ENCODE data around the gene TBX5. TPM values are rescaled to one million over a fixed set of nuclear protein-coding genes. Genes with fewer than 3 reads are reported as not detected.

TBX5 gene
- total and polyA plus RNA-seq, 2 of the 4 experiments (the other 2 are of a cell fraction), result 13.3 to 14.7 TPM

DNA sequence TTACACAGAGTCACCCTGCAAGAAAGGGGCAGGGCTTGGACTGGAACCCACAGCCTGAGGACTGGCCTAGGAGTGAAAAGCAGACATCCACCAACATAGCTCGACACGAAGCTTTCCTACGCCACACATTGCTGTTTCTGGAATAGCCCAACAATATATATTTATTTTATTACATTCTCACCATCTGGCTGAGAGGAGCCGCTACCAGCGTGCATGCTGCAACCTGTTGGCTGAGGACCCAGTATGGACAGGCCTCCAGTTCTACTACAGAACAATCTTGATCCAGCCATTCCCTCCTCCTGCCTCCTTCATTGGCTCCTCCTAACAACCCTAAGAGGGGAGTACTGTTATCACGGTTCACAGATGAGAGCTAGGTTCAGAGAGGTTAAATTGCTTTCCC lies 35.6 kb upstream of the TBX5 start:
- no peak overlapping the region for H3K18ac ChIP-seq (ENCODE audit: low read depth, low read length)
- ChIA-PET CTCF (interaction anchor here (0.9 kb wide), 1 partner anchor 17 kb away, joined by 3 read pairs; no protein-coding TSS in a partner anchor), POLR2A (ENCODE audit: unreplicated experiment) (no interaction called here)
- H3K4me2 ChIP-seq (ENCODE audit: low read depth, low read length), result no peak overlapping the region
- H3K27me3 ChIP-seq (ENCODE audit: control insufficient read depth, insufficient read depth, low read length), result peaks cover 70% of the 10 kb centered on the region
- H3K56ac ChIP-seq (ENCODE audit: extremely low read depth, insufficient read depth, low read length), result no peak overlapping the region
- no peak overlapping the region for H2BK120ac ChIP-seq (ENCODE audit: low read depth, low read length)
- no peaks in the 10 kb centered on the region for H4K20me1 ChIP-seq (ENCODE audit: insufficient read depth, low read length)
- no peak overlapping the region for H4K5ac ChIP-seq (ENCODE audit: low read depth, low read length)
- no peak overlapping the region for H3K9ac ChIP-seq (ENCODE audit: low read depth, low read length)
- H3K27ac ChIP-seq (ENCODE audit: insufficient read depth, low read length), result no peak overlapping the region
- no peak overlapping the region for H4K91ac ChIP-seq (ENCODE audit: insufficient read depth, low read depth, low read length)
- in situ Hi-C loops (cut with MboI; ENCODE audit: low sequenced_read_pairs) (no loop called here), intact Hi-C loops (cut with micrococcal nuclease) (no loop called here), dilution Hi-C loops (cut with HindIII; ENCODE audit: low sequenced_read_pairs, unreplicated experiment) (no loop called here)
- no peak overlapping the region for H4K8ac ChIP-seq (ENCODE audit: low read depth in 2 of 2, low read length in 2 of 2)
- no peaks in the 10 kb centered on the region for H3K79me1 ChIP-seq (ENCODE audit: low read depth in 1 of 2, low read length in 2 of 2)
- no peak overlapping the region for H2BK5ac ChIP-seq (ENCODE audit: low read depth, low read length, poor library complexity, severe bottlenecking)
- DNase-seq, result no peak
- TF ChIP-seq, protein P1, sequence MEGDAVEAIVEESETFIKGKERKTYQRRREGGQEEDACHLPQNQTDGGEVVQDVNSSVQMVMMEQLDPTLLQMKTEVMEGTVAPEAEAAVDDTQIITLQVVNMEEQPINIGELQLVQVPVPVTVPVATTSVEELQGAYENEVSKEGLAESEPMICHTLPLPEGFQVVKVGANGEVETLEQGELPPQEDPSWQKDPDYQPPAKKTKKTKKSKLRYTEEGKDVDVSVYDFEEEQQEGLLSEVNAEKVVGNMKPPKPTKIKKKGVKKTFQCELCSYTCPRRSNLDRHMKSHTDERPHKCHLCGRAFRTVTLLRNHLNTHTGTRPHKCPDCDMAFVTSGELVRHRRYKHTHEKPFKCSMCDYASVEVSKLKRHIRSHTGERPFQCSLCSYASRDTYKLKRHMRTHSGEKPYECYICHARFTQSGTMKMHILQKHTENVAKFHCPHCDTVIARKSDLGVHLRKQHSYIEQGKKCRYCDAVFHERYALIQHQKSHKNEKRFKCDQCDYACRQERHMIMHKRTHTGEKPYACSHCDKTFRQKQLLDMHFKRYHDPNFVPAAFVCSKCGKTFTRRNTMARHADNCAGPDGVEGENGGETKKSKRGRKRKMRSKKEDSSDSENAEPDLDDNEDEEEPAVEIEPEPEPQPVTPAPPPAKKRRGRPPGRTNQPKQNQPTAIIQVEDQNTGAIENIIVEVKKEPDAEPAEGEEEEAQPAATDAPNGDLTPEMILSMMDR (conservative IDR thresholded peaks at IDR 0.05; ENCODE audit: low read depth, low read length), result no peak
- no peak for TF ChIP-seq RCOR1 (IDR thresholded peaks at IDR 0.05; ENCODE audit: insufficient replicate concordance, low read length)
- TF ChIP-seq RFX5 (IDR thresholded peaks at IDR 0.05; ENCODE audit: low read depth, low read length), result no peak
- no peak for TF ChIP-seq NFE2L2 (IDR thresholded peaks at IDR 0.05; ENCODE audit: low read depth, low read length)
- no peak for TF ChIP-seq FOS (IDR thresholded peaks at IDR 0.05; ENCODE audit: low read depth, low read length)
- TF ChIP-seq CEBPB (IDR thresholded peaks at IDR 0.05; ENCODE audit: low read depth, low read length), result no peak
- no peak for TF ChIP-seq MXI1 (IDR thresholded peaks at IDR 0.05; ENCODE audit: borderline replicate concordance, low read depth, low read length)
- no peak for TF ChIP-seq MAZ (IDR thresholded peaks at IDR 0.05; ENCODE audit: borderline replicate concordance, low read depth, low read length)
- TF ChIP-seq SMC3 (IDR thresholded peaks at IDR 0.05; ENCODE audit: low read depth, low read length), result no peak
- TF ChIP-seq, protein P2, sequence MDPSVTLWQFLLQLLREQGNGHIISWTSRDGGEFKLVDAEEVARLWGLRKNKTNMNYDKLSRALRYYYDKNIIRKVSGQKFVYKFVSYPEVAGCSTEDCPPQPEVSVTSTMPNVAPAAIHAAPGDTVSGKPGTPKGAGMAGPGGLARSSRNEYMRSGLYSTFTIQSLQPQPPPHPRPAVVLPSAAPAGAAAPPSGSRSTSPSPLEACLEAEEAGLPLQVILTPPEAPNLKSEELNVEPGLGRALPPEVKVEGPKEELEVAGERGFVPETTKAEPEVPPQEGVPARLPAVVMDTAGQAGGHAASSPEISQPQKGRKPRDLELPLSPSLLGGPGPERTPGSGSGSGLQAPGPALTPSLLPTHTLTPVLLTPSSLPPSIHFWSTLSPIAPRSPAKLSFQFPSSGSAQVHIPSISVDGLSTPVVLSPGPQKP (IDR thresholded peaks at IDR 0.05; ENCODE audit: borderline replicate concordance, low read depth, low read length), result no peak
- TF ChIP-seq POLR2A (IDR thresholded peaks at IDR 0.05; ENCODE audit: low read depth, low read length), result no peak
- no peak for TF ChIP-seq MAFK (IDR thresholded peaks at IDR 0.05; ENCODE audit: low read depth, low read length)
- no peak for TF ChIP-seq CHD1 (IDR thresholded peaks at IDR 0.05; ENCODE audit: low read depth, low read length)
- no peak for TF ChIP-seq RAD21 (IDR thresholded peaks at IDR 0.05; ENCODE audit: low read length)
- TF ChIP-seq, protein P3, sequence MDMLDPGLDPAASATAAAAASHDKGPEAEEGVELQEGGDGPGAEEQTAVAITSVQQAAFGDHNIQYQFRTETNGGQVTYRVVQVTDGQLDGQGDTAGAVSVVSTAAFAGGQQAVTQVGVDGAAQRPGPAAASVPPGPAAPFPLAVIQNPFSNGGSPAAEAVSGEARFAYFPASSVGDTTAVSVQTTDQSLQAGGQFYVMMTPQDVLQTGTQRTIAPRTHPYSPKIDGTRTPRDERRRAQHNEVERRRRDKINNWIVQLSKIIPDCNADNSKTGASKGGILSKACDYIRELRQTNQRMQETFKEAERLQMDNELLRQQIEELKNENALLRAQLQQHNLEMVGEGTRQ (IDR thresholded peaks at IDR 0.05; ENCODE audit: low read depth, low read length), result no peak
- no peak for TF ChIP-seq BHLHE40 (IDR thresholded peaks at IDR 0.05; ENCODE audit: low read depth, low read length)
- BruUV-seq (replicated peaks), result no TSS peak
- H3K23ac ChIP-seq (ENCODE audit: low read depth, low read length), result no peak overlapping the region
- no peaks in the 10 kb centered on the region for H3K4me1 ChIP-seq (ENCODE audit: control insufficient read depth, insufficient read depth, low read length)
- H3K9me1 ChIP-seq (ENCODE audit: insufficient read depth, low read length), result no peaks in the 10 kb centered on the region
- peaks cover 36% of the 10 kb centered on the region for H3K9me3 ChIP-seq (ENCODE audit: control insufficient read depth, insufficient read depth, low read length)
- no peak overlapping the region for H2BK20ac ChIP-seq (ENCODE audit: low read depth, low read length)
- H2AFZ ChIP-seq (replicated peaks; ENCODE audit: low read length, poor library complexity), result no peak overlapping the region
- H2AK9ac ChIP-seq (replicated peaks; ENCODE audit: low read depth, low read length, poor library complexity), result no peak overlapping the region
- no peak overlapping the region for H3K4me3 ChIP-seq (ENCODE audit: insufficient read depth, low read depth, low read length)
- H3K36me3 ChIP-seq (ENCODE audit: control insufficient read depth, insufficient read depth, low read length), result no peaks in the 10 kb centered on the region
- no peak overlapping the region for H3K4ac ChIP-seq (ENCODE audit: low read depth, low read length)
- no peak overlapping the region for H3K14ac ChIP-seq (replicated peaks; ENCODE audit: low read depth, low read length)
- no peak for ATAC-seq (ENCODE audit: low read depth)
- WGBS, 2 experiments (ENCODE audit: extremely low coverage in 2 of 2, insufficient read length in 1 of 2), result no CpG with 5 or more reads among the region's 6 CpGs
- no peak overlapping the region for H2BK15ac ChIP-seq (ENCODE audit: low read depth, low read length)
- H2AK5ac ChIP-seq (ENCODE audit: low read depth, low read length), result no peak overlapping the region
